GM10248 (cell line): ENCODE data around the gene ANKRD34A.

Source experiments
- CTCF ChIA-PET: fragments of 300-600 bp; sonication (Branson Sonifier 250); formaldehyde crosslinking; extraction: SDS; loops from one replicate; lab custom pipeline; 2021; ENCODE audit warnings: antibody characterized with exemption; lab: Yijun Ruan, JAX
- POLR2A ChIA-PET: fragments of 350-650 bp; sonication (Branson Sonifier 250); formaldehyde crosslinking; extraction: SDS; loops from one replicate; lab custom pipeline; 2020; ENCODE audit warnings: antibody characterized with exemption; lab: Yijun Ruan, JAX
- DNase-seq: peaks from one replicate; pipeline ENCODE4 v3.0.0; 2012; ENCODE audit errors: extremely low spot score
- TF ChIP-seq, protein P1 (sequence below): IDR thresholded peaks from 2 replicates; pipeline ENCODE4 v1.5.1; 2012; ENCODE audit warnings: mild to moderate bottlenecking, low read depth; ENCODE audit errors: extremely low read depth, missing control alignments, control extremely low read depth

Gene ANKRD34A

DNA sequence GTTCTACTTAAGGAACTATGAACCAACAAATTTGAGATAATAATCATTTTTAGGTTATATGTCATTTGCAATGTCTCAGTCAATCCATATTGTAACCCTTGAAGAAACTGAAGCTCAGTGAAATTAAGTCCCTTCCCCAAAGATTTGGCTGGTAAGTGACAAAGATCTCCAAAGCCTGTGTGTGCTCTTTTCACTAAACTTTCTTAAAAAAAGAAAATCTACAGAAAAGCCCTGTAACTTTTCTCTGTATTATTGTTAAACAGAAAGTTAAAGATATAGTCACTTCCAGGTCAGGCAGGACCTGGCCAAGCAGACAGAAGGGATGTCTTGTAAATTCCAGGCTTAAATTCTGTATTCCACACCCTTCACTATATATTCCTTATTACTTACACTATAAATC, 8.0 kb downstream of the ANKRD34A start:
- ChIA-PET POLR2A (no interaction called here), CTCF (interaction anchor here (1.9 to 4.1 kb wide), 2 partner anchors 10 to 22 kb away, joined by 6 to 32 read pairs; no protein-coding TSS in a partner anchor)
- DNase-seq: no peak
- TF ChIP-seq, protein P1, sequence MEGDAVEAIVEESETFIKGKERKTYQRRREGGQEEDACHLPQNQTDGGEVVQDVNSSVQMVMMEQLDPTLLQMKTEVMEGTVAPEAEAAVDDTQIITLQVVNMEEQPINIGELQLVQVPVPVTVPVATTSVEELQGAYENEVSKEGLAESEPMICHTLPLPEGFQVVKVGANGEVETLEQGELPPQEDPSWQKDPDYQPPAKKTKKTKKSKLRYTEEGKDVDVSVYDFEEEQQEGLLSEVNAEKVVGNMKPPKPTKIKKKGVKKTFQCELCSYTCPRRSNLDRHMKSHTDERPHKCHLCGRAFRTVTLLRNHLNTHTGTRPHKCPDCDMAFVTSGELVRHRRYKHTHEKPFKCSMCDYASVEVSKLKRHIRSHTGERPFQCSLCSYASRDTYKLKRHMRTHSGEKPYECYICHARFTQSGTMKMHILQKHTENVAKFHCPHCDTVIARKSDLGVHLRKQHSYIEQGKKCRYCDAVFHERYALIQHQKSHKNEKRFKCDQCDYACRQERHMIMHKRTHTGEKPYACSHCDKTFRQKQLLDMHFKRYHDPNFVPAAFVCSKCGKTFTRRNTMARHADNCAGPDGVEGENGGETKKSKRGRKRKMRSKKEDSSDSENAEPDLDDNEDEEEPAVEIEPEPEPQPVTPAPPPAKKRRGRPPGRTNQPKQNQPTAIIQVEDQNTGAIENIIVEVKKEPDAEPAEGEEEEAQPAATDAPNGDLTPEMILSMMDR: no peak

DNA sequence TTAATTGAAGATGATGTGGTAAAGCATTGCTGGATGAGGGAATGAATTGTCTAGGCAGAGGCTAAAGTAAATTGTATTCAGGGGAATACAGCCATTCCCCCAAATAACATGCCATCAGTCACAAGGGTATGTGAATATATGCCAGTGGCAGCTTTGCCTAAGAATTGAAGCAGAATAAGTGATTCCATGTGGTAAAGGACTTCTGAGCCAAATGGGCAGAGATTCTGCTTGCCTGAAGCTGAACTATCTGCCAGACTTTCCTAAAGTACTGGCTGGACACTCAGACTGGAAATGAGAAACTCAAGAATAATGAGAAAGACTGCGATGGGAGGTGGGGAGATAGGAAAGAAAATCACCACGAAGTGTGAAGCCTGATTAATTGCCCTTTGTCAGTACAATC, 8.9 kb downstream of the ANKRD34A start:
- ChIA-PET POLR2A (no interaction called here), CTCF (interaction anchor here (0.8 to 3.3 kb wide), 4 partner anchors 9 to 64 kb away, joined by 3 to 9 read pairs (median 6); partner anchors contain the start of genes ANKRD34A and POLR3GL)
- no peak for DNase-seq
- TF ChIP-seq, protein P1: no peak

DNA sequence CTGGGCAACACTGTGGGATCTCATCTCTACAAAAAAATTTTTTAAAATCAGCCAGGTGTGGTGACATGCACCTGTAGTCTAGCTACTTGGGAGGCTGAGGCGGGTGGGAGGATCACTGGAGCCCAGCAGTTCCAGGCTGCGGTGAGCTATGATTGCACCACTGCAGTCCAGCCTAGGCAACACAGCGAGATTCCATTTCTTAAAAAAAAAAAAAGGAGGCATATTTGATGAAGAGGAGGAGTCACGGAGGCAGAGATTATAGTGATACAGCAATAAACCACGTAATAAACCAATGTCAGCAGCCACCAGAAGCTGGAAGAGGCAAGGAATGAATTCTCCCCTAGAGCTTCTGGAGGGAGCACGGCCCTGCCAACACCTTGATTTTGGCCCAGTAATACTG, 10.5 kb downstream of the ANKRD34A start:
- DNase-seq: no peak
- ChIA-PET POLR2A (no interaction called here), CTCF (interaction anchor here (1.4 to 3.3 kb wide), 4 partner anchors 9 to 94 kb away, joined by 3 to 9 read pairs (median 5); partner anchors contain the start of gene RBM8A)
- TF ChIP-seq, protein P1: no peak

DNA sequence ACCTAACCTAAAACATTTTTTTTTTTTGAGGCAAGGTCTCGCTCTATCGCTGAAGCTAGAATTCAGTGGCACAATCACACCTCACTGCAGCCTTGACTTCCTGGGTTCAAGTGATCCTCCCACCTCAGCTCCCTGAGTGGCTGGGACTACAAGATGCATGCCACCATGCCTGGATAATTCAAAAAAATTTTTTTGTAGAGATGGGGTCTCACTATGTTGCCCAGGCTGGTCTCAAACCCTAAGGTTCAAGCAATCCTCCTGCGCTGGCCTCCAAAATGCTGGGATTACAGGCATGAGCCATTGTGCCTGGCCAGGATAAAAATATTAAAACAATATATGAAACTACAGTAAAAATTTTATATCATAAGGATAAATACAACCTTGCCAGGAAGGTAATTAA, 11.5 kb downstream of the ANKRD34A start:
- ChIA-PET POLR2A (no interaction called here), CTCF (interaction anchor here (1.4 to 3.3 kb wide), 3 partner anchors 8 to 93 kb away, joined by 3 to 9 read pairs (median 3); partner anchors contain the start of gene RBM8A)
- DNase-seq: no peak
- TF ChIP-seq, protein P1: no peak

DNA sequence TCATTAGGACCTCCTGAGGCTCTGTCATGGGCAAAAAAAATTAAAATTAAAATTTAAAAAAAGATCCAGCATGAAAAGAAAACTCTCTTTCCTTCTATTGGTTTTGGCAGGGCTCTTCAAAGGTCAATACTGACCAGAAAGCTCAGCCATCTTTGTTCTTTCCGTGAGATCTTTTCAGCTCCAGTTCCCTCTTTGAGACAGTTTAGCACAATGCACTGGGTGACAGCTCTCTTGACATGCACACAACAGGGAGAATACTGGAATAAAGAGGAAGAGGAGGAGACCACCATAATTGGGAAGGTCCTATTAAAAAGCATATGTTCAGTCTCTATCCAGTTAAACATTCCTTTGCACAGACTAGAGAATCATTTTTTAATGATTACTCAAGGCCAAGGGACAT, 12.8 kb downstream of the ANKRD34A start:
- CTCF ChIA-PET: interaction anchor here (1.5 kb wide), 1 partner anchor 26 kb away, joined by 3 read pairs; no protein-coding TSS in a partner anchor

DNA sequence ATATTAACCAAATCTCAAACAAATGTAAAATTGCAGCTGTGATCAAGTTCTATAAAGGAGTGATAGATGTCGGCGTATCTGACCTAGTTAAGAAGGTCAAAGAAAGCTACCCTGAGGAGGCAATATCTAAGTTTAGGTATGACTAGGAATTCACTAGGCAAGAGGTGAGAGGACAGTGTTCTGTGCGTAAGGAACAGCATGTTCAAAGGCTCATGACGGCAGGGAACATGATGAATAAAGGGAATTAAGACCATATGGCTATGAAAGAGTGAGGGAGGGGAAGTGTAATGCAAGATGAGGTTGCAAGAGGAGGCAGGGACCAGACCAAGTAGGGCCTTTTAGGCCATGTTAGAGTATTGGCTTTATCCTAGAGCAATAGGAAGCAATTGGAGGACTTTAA, 15.2 kb downstream of the ANKRD34A start:
- TF ChIP-seq, protein P1: no peak
- POLR2A ChIA-PET: interaction anchor here (0.9 kb wide), 1 partner anchor 15 kb away, joined by 3 read pairs; no protein-coding TSS in a partner anchor
- CTCF ChIA-PET: interaction anchor here (1.0 to 1.8 kb wide), 4 partner anchors 9 to 103 kb away, joined by 3 to 6 read pairs (median 4); partner anchors contain the start of genes LIX1L and RBM8A
- no peak for DNase-seq

More for the DNA sequence above, 12.8 kb downstream of the ANKRD34A start:
- POLR2A ChIA-PET: no interaction called here
- DNase-seq: no peak
- TF ChIP-seq, protein P1: no peak
